IPS-20b (cell line): ENCODE results near the gene PDAP1.
A peak's percentile ranks its signal among the peaks of the same experiment; 100 is the strongest.

Experiments used
- H3K27ac ChIP-seq: one replicate; pipeline ENCODE4 v1.5.1; 2013; ENCODE audit warnings: low read length
- H3K27me3 ChIP-seq: 2 replicates; pipeline ENCODE4 v1.6.1; 2013; ENCODE audit warnings: mild to moderate bottlenecking, low read length, inconsistent platforms; ENCODE audit not compliant: insufficient read depth
- H3K36me3 ChIP-seq: 2 replicates; pipeline ENCODE4 v1.6.1; 2013; ENCODE audit warnings: low read depth, mild to moderate bottlenecking, inconsistent platforms, low read length, moderate library complexity; ENCODE audit not compliant: insufficient read depth
- H3K4me1 ChIP-seq: 2 replicates; pipeline ENCODE4 v1.6.1; 2013; ENCODE audit warnings: mild to moderate bottlenecking, control low read depth, inconsistent platforms, low read length, moderate library complexity; ENCODE audit not compliant: insufficient read depth
- H3K4me3 ChIP-seq: 2 replicates; pipeline ENCODE4 v1.5.1; 2013; ENCODE audit warnings: mild to moderate bottlenecking, low read length, inconsistent platforms
- H3K9ac ChIP-seq: 2 replicates; pipeline ENCODE4 v1.6.1; 2013; ENCODE audit warnings: low read depth, mild to moderate bottlenecking, inconsistent platforms, low read length, moderate library complexity
- H3K9me3 ChIP-seq: 2 replicates; pipeline ENCODE4 v1.6.1; 2013; ENCODE audit warnings: mild to moderate bottlenecking, low read depth, low read length, inconsistent platforms; ENCODE audit not compliant: insufficient read depth

The PDAP1 gene

DNA sequence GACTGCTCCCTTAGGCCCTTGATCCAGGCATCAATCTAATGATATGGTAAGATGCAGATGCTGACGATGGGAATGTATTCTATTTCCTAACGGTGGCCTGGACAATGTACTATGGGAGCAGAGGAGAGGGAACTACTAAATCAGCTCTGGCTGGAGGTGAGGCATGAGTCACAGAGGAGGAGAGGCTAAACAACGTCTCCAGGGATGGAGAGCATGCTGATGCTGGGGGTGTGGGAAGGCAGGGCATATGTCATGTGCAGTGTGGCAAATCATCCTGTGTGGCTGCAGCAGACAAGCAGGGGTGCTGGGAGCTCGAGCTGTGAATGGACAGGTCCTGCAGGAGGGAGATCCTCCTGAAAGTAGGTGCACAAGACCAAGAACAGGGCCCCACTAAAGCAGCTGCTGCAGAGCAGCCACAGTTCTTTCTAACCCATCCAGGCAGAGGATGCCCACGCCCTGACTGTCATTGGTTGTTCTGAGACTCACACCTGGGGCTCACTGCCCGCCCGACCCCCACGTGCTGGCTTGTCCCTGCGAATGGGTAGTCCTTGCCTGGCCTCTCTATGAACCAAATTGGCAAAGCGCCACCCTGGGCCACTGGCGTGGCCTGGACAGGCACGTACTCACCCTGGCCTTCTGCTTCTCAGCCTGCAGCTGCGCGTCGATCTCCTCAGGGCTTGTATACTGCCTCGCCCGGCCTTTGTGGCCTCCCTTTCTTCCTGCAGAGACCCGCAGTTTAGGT is 4.0 kb downstream of the PDAP1 start:
- H3K36me3 ChIP-seq, result peaks cover 61% of the 10 kb centered on the region
- H3K9me3 ChIP-seq, result no peaks in the 10 kb centered on the region
- no peaks in the 10 kb centered on the region for H3K27me3 ChIP-seq
- no peak overlapping the region for H3K4me3 ChIP-seq
- H3K27ac ChIP-seq, result no peak overlapping the region
- H3K4me1 ChIP-seq, result peaks cover 8% of the 10 kb centered on the region
- no peak overlapping the region for H3K9ac ChIP-seq

DNA sequence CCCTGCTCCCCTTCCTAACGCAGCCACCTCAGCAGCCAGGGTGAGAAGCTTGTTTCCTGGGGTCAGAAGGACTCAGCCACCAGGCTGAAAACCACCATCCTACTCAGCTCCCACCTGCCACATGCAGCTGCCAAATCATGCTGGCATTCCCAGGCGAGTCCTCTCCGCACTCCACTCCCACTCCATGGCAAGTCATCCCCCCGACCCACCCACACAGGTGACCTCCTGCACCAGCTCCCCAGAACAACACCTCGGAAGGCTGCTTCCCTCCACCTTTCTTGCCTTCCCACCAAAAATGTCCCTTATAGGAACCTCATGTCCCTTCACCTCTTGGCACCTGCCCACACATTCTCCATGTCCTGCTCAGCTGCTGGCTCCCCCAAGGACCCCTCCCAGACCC is 4.6 kb downstream of the PDAP1 start:
- Histone ChIP-seq H3K4me3 (no peak overlapping the region), H3K9ac (no peak overlapping the region), H3K9me3 (no peaks in the 10 kb centered on the region), H3K4me1 (peaks cover 8% of the 10 kb centered on the region), H3K27ac (no peak overlapping the region), H3K36me3 (peaks cover 62% of the 10 kb centered on the region), H3K27me3 (no peaks in the 10 kb centered on the region)

DNA sequence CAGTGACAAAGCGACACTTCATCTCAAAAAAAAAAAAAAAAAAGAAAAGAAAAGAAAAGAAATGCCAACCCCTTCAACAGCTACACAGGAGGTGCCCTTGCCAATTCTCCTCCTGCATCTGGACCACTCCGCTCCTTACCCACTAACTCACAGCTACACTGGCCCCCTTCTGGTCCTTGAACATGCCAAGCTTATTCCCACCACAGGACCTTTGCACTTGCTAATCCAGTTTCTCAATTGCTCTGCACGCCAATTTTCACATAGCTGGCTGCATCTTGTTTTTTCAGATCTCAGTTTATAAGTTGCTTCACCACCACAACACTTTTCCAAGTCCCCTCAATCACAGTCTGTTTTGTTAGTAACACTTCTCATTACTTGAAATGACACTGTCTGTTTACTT is 5.5 kb downstream of the PDAP1 start:
- Histone ChIP-seq H3K4me3 (no peak overlapping the region), H3K36me3 (peaks cover 71% of the 10 kb centered on the region), H3K9me3 (no peaks in the 10 kb centered on the region), H3K27me3 (no peaks in the 10 kb centered on the region), H3K27ac (no peak overlapping the region), H3K4me1 (peaks cover 8% of the 10 kb centered on the region), H3K9ac (no peak overlapping the region)

DNA sequence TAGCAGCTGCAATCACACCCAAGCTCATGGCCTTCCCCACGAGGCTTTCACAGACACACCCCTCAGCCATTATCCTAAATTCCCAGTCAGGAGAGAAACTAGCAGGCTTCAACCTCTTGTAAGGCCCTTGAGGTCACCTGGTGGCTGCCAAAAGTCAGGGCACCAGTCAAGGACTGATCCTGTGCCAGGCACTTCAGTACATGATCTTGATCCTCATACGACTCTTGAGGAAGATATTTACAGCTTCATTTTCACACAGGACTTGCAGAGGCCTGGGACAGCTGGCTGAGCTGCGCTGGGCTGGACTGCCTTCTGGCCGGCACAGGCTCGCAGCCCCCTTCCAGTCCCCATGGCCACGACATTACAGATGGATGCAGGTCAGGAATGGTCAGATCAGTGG is 8.8 kb downstream of the PDAP1 start:
- H3K9ac ChIP-seq, result no peak overlapping the region
- no peak overlapping the region for H3K27ac ChIP-seq
- H3K4me3 ChIP-seq, result no peak overlapping the region
- H3K27me3 ChIP-seq, result no peaks in the 10 kb centered on the region
- no peaks in the 10 kb centered on the region for H3K4me1 ChIP-seq
- no peaks in the 10 kb centered on the region for H3K9me3 ChIP-seq
- H3K36me3 ChIP-seq, result peaks cover 97% of the 10 kb centered on the region

DNA sequence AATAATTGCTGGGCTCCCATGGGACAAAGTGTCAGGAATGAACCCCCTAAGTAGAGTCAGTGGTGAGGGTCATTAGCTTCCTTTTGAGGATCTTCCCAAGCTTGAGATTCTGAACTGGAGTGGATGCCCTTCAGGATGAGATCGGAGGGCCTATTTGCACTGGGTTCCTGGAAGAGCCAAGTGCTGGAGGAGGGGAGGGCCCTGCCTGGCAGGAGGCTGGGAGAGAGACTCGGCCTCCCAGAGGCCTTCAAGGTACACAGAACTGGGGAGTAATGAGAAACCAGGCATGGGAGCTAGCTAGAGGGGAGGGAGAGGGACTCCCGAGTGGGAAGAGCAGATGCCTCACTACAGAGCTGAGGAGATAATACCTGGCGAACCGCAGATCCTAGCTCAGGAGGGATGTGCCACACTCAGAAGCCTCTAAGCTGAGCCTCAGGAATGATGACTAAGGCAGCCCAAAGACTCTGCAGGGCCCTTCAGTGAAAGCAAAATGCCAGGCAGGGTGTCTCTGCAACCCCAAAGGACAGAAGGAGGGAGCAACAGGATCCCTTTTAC is 9.4 kb downstream of the PDAP1 start:
- H3K27me3 ChIP-seq, result no peaks in the 10 kb centered on the region
- peaks cover 97% of the 10 kb centered on the region for H3K36me3 ChIP-seq
- no peaks in the 10 kb centered on the region for H3K4me1 ChIP-seq
- H3K9me3 ChIP-seq, result no peaks in the 10 kb centered on the region
- no peak overlapping the region for H3K4me3 ChIP-seq
- no peak overlapping the region for H3K27ac ChIP-seq
- H3K9ac ChIP-seq, result no peak overlapping the region

DNA sequence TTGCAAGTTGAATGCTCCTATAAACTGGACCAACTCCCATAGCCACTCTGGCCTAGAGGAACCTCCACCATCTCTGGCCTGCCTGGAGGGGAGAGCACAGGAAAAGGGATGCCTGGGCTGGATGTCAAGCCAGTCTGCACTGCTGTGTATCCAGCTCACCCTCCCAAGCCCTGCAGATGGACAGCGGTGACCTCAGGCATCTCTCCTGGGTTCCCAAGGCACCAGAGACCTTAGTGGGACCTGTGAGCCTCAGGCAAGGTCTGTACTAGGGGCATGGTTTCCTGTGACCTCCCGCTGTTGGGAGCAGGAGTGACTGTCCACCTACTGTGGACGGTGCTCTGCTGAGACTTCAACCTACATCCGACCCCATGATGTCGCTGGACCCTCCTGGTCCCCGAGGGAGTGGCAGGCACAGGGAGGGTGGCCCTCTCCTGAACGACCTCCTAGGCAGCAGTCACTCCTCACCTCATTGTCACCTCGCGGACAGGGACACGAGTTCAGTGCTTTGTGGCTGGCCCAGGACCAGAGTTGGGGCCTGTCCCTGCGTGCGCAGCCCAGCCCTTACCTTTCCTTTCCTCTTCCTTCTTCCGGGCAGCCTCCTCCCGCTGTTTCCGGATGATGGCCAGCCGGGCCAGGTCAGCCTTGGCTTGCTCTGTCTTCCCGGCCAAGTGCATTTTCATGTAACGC is 11.0 kb downstream of the PDAP1 start:
- Histone ChIP-seq H3K27me3 (no peaks in the 10 kb centered on the region), H3K27ac (no peak overlapping the region), H3K9ac (no peak overlapping the region), H3K4me1 (peaks cover 4% of the 10 kb centered on the region; the same call in 1 of the 2 replicates), H3K36me3 (peaks cover 83% of the 10 kb centered on the region), H3K4me3 (no peak overlapping the region), H3K9me3 (no peaks in the 10 kb centered on the region)

DNA sequence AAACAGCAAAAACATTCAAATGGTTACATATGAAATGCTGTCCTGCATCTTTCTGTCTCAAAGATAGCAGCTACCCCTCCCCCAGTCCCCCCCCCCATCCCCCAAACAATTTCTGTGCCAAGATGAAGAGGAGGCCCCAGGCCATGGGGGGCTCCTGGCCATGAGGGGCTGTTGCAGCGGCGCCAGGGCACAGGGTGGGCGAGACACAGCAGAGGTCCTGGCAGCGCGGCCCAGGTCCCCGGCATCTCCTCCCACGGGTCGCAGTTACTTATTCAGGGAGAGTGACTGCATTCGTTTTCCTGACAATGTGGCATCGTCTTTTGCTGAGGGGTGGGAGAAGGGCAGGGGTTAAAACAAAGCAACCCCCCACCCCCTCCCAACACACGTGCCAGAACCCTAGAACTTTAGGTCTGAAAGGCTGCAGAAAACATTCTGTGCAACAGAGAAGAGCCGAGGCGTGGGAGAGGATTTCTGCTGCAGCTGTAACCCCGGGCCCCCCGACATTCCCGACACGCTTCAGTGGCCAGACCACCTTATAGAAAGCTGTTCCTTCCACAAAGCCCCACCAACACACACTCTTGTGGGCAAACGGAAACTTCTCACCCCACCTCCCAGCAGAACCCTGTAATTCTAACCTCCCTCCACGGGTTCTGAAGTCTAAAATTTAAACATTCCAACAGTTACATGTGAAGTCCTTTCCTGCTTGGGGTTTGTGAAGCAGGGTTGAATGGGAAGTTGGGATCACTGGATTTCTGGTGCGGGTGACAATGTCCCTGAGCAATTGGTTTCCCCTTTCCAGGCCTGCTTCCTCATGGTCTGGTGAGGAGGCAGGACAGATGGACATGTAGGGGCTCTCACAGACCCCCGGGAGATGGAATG is 11.7 kb downstream of the PDAP1 start:
- peaks cover 4% of the 10 kb centered on the region; the same call in 1 of the 2 replicates for H3K4me1 ChIP-seq
- no peak overlapping the region for H3K4me3 ChIP-seq
- H3K27me3 ChIP-seq, result no peaks in the 10 kb centered on the region
- H3K9ac ChIP-seq, result no peak overlapping the region
- peaks cover 75% of the 10 kb centered on the region for H3K36me3 ChIP-seq
- H3K27ac ChIP-seq, result no peak overlapping the region
- no peaks in the 10 kb centered on the region for H3K9me3 ChIP-seq

DNA sequence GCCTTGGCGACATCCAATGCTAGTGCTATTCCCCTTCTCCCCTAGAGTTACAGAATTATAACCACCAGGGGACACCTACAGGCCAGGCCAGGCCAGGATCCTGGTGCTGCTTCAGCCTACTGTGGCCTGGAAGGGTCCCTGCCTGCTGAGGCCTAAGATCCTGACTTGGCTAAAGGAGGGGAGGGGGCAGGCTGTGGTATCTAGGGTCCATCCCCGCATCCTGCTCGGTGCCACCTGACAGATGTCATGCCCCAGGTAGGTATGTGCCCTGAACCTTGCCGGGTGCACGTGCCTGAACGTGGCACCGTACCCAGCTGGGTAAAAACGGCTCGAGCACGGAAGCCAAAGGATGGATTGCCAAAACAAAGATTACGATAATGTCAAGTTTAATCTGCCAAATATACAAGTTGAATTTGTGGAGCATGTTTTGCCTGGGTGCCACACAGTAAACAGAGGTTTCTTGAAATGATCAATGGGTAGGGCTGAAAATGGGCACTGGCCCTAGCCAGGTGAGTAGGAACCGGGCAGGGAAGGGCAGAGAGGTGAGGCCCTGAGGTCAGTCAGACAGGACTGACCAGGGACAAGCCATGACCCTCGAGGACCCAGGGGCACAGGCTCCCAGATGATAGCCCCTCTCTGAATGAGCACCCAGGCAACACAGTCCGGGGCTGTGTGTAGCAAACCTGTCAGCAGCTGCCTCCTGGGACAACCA is 12.6 kb downstream of the PDAP1 start:
- Histone ChIP-seq H3K36me3 (peaks cover 75% of the 10 kb centered on the region), H3K4me1 (peaks cover 4% of the 10 kb centered on the region; the same call in 1 of the 2 replicates), H3K9ac (no peak overlapping the region), H3K9me3 (no peaks in the 10 kb centered on the region), H3K27me3 (no peaks in the 10 kb centered on the region), H3K4me3 (no peak overlapping the region), H3K27ac (no peak overlapping the region)

DNA sequence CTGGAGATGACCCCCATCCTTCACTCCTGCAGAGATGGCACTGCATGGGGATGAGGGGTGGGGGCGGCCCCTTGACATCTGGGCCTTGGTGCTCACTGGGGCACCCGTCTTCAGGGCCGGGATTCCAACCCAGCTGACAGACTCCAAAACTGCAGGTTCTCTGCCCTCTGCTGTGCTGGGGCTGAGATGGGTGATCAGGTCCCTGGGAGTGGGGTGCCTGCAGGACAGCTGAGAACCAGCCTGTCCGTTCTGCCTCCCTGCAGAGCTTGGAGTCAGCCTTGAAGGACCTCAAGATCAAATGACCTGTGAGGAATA is 14.3 kb downstream of the PDAP1 start:
- H3K9me3 ChIP-seq, result no peaks in the 10 kb centered on the region
- peak overlapping the region; percentile 85; the same call in 1 of the 2 replicates for H3K9ac ChIP-seq
- H3K36me3 ChIP-seq, result peaks cover 75% of the 10 kb centered on the region
- no peaks in the 10 kb centered on the region for H3K27me3 ChIP-seq
- no peak overlapping the region for H3K27ac ChIP-seq
- H3K4me1 ChIP-seq, result peaks cover 4% of the 10 kb centered on the region; the same call in 1 of the 2 replicates
- H3K4me3 ChIP-seq, result no peak overlapping the region

DNA sequence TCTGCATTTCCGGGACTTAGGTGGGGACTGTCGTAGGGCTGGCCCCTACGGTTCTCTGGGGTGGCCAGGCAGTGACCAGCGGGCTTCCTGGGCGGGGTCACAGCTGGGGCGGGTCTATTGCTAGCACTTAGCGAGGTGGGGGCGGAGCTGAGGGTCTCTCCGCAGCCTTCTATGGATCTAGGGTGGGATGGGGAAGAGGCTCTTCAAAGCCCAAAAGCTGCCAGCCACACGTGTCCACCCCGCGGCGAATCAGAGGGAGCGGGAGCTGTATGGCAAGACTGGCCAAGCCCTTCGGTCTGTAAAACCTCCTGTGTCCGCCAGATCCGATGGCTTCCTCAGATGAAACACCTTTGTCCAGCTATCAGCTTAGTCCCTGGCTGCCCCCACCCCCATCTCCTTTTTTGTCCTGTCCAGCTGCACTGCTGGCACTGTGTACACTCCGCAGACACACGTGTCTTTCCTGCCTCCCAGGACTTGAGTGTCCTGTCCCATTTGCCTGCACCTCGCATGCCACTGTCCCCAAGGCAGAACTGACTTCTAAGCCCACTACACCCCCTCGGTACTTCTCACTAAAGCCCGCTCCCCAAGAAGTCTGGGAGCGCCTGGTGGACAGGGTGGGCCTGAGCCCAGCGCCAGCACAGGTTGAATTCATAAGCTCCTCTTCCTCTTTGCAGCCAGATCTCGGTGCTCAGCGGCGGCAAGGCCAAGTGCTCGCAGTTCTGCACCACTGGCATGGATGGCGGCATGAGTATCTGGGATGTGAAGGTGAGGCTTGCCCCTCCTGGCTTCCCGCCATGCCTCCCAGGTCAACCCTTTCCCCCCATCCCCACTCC is 14.8 kb downstream of the PDAP1 start:
- peak overlapping the region; percentile 7 for H3K27ac ChIP-seq
- H3K9ac ChIP-seq, result peak overlapping the region; percentile 85
- no peaks in the 10 kb centered on the region for H3K27me3 ChIP-seq
- peaks cover 70% of the 10 kb centered on the region for H3K36me3 ChIP-seq
- H3K9me3 ChIP-seq, result no peaks in the 10 kb centered on the region
- peak overlapping the region; percentile 93 for H3K4me3 ChIP-seq
- H3K4me1 ChIP-seq, result peaks cover 4% of the 10 kb centered on the region; the same call in 1 of the 2 replicates
